Fibroblast of lung (primary cell): ENCODE results near the gene FAM228A. TPM values are rescaled to one million over a fixed set of nuclear protein-coding genes. Genes with fewer than 3 reads are reported as not detected.

Experiments used
- DNase-seq, 2 donors: peaks; one replicate each; pipeline versions ENCODE4 v3.0.0 to v3.0.0-alpha.2; 2010; ENCODE audit warnings: low read depth in 2 of 2
- H2AFZ ChIP-seq: 2 replicates; pipeline ENCODE4 v1.5.1; 2012; ENCODE audit warnings: low read length, control low read depth, inconsistent platforms
- H3K27ac ChIP-seq: 2 replicates; pipeline ENCODE4 v1.5.1; 2011; ENCODE audit warnings: low read length, control low read depth; ENCODE audit not compliant: insufficient read depth
- H3K27me3 ChIP-seq: 2 replicates; pipeline ENCODE4 v1.5.1; 2011; ENCODE audit warnings: mild to moderate bottlenecking, low read length; ENCODE audit not compliant: control insufficient read depth, insufficient read depth
- H3K36me3 ChIP-seq: 2 replicates; pipeline ENCODE4 v1.5.1; 2011; ENCODE audit warnings: low read length; ENCODE audit not compliant: control insufficient read depth, insufficient read depth
- H3K4me1 ChIP-seq: 2 replicates; pipeline ENCODE4 v1.5.1; 2011; ENCODE audit warnings: low read length; ENCODE audit not compliant: control insufficient read depth, insufficient read depth; ENCODE audit errors: extremely low read depth
- H3K4me2 ChIP-seq: 2 replicates; pipeline ENCODE4 v1.5.1; 2011; ENCODE audit warnings: low read length, control low read depth; ENCODE audit not compliant: insufficient read depth; ENCODE audit errors: extremely low read depth
- H3K4me3 ChIP-seq, 4 experiments: fragments of 200-600 bp in 1 of 4; sonication (generic) in 1 of 4; replicated peaks in 1 of 4; 2 replicates each; pipeline ENCODE4 v1.5.1; 2011 to 2016; ENCODE audit warnings: low read length in 4 of 4, low read depth in 3 of 4, mild to moderate bottlenecking in 3 of 4, control low read depth in 2 of 4, inconsistent platforms in 1 of 4, mixed read lengths in 1 of 4; ENCODE audit not compliant: insufficient read depth in 1 of 4; ENCODE audit errors: control extremely low read depth in 1 of 4
- H3K79me2 ChIP-seq: 2 replicates; pipeline ENCODE4 v1.5.1; 2012; ENCODE audit warnings: mild to moderate bottlenecking, low read length, inconsistent platforms; ENCODE audit not compliant: control insufficient read depth, insufficient read depth
- H3K9ac ChIP-seq: 2 replicates; pipeline ENCODE4 v1.5.1; 2011; ENCODE audit warnings: mild to moderate bottlenecking, low read length, control low read depth; ENCODE audit not compliant: insufficient read depth
- H3K9me3 ChIP-seq: 2 replicates; pipeline ENCODE4 v1.5.1; 2012; ENCODE audit warnings: low read depth, low read length; ENCODE audit not compliant: control insufficient read depth, insufficient read depth
- H4K20me1 ChIP-seq: 2 replicates; pipeline ENCODE4 v1.5.1; 2011; ENCODE audit warnings: low read length; ENCODE audit not compliant: control insufficient read depth, insufficient read depth; ENCODE audit errors: extremely low read depth
- CTCF ChIP-seq, 2 donors: IDR thresholded peaks in 1 of 2; conservative IDR thresholded peaks in 1 of 2; 1 replicate in 1 of 2; 2 replicates in 1 of 2; pipeline ENCODE4 v1.5.1; 2011 to 2012; ENCODE audit warnings: low read length in 2 of 2, control low read depth in 1 of 2, inconsistent platforms in 1 of 2, low read depth in 1 of 2, mild to moderate bottlenecking in 1 of 2
- EZH2 ChIP-seq: IDR thresholded peaks from 2 replicates; pipeline ENCODE4 v1.5.1; 2012; ENCODE audit warnings: low read length, control low read depth, mild to moderate bottlenecking; ENCODE audit errors: missing control alignments
- polyA plus RNA-seq, 2 donors: library from polyadenylated mRNA; depleted of rRNA in 1 of 2; stranded (reverse) in 1 of 2; unstranded in 1 of 2; fragments of >200 nt; gene quantifications; 2 replicates each; pipeline ENCODE4 v1.2.1, GENCODE V29; 2011 to 2012; ENCODE audit warnings: missing spikeins in 1 of 2
- total RNA-seq: library from RNA; depleted of rRNA; stranded (reverse); fragments of >200 nt; gene quantifications from 2 replicates; pipeline ENCODE4 v1.2.1, GENCODE V29; 2014

The FAM228A gene
- total and polyA plus RNA-seq, 2 donors (not counting 1 experiment from before 2014, with no cell fraction given) = 0.99 to 4.3 TPM

- no peak overlapping the region for H3K27ac ChIP-seq
- TF ChIP-seq EZH2 = no peak
- TF ChIP-seq CTCF (conservative IDR thresholded peaks at IDR 0.05 in 1 of 2, IDR thresholded peaks at IDR 0.05 in 1 of 2; ENCODE audit: low read depth in 1 of 2, low read length in 2 of 2) = peak; percentile 51 to 52
- no peak overlapping the region for H3K4me2 ChIP-seq
- no peaks in the 10 kb centered on the region for H3K79me2 ChIP-seq
- no peak overlapping the region for H3K9ac ChIP-seq
- H3K4me3 ChIP-seq = no peak overlapping the region
- H2AFZ ChIP-seq = no peak overlapping the region
- H3K36me3 ChIP-seq = no peaks in the 10 kb centered on the region
- no peaks in the 10 kb centered on the region for H3K9me3 ChIP-seq
- H3K27me3 ChIP-seq = no peaks in the 10 kb centered on the region
- no peaks in the 10 kb centered on the region for H4K20me1 ChIP-seq
- H3K4me1 ChIP-seq = no peaks in the 10 kb centered on the region
- DNase-seq = peak in 1 of 2 donors; percentile 8
These were observed 10.4 kb upstream of the FAM228A start for GRCh38 chr2:24164416-24164973.

GRCh38 chr2:24169023-24169422 is 5.8 kb upstream of the FAM228A start:
- no peak overlapping the region for H3K9ac ChIP-seq
- no peaks in the 10 kb centered on the region for H3K9me3 ChIP-seq
- H2AFZ ChIP-seq = no peak overlapping the region
- H3K4me3 ChIP-seq = no peak overlapping the region
- no peak for DNase-seq
- H3K4me2 ChIP-seq = no peak overlapping the region
- TF ChIP-seq CTCF (conservative IDR thresholded peaks at IDR 0.05 in 1 of 2, IDR thresholded peaks at IDR 0.05 in 1 of 2; ENCODE audit: low read depth in 1 of 2, low read length in 2 of 2) (no peak), EZH2 (no peak)
- H3K27ac ChIP-seq = no peak overlapping the region
- no peaks in the 10 kb centered on the region for H3K36me3 ChIP-seq
- H3K27me3 ChIP-seq = no peaks in the 10 kb centered on the region
- no peaks in the 10 kb centered on the region for H3K4me1 ChIP-seq
- H3K79me2 ChIP-seq = no peaks in the 10 kb centered on the region
- no peaks in the 10 kb centered on the region for H4K20me1 ChIP-seq

- no peaks in the 10 kb centered on the region for H3K4me1 ChIP-seq
These were observed 856 bp downstream of the FAM228A start for GRCh38 chr2:24175631-24176187.

More at GRCh38 chr2:24175631-24176187, 856 bp downstream of the FAM228A start:
- no peaks in the 10 kb centered on the region for H3K9me3 ChIP-seq
- H3K36me3 ChIP-seq = no peaks in the 10 kb centered on the region
- peak overlapping the region; percentile 54 for H2AFZ ChIP-seq
- peak overlapping the region; percentile 44 for H3K4me2 ChIP-seq
- peak overlapping the region; percentile 45 for H3K9ac ChIP-seq
- no peak overlapping the region for H3K27ac ChIP-seq
- no peaks in the 10 kb centered on the region for H4K20me1 ChIP-seq
- H3K79me2 ChIP-seq = no peaks in the 10 kb centered on the region
- no peaks in the 10 kb centered on the region for H3K27me3 ChIP-seq
- DNase-seq = peak in 1 of 2 donors; percentile 29
- H3K4me3 ChIP-seq = peak overlapping the region in 3 of 4 experiments; percentile 19 to 43 (median 24)
- TF ChIP-seq EZH2 (no peak), CTCF (conservative IDR thresholded peaks at IDR 0.05 in 1 of 2, IDR thresholded peaks at IDR 0.05 in 1 of 2; ENCODE audit: low read depth in 1 of 2, low read length in 2 of 2) (peak in 1 of 2 donors; percentile 20)
